Stomach (tissue), 9 donors: ENCODE data around the gene ACVR1. TPM values are rescaled to one million over a fixed set of nuclear protein-coding genes. Genes with fewer than 3 reads are reported as not detected.
A peak's percentile ranks its signal among the peaks of the same experiment; 100 is the strongest.
"Not testable (repeated sequence)": the region's sequence is repeated elsewhere in the genome, so short reads cannot be mapped to it uniquely, and the experiment has no call there.

Experiments
- DNase-seq, 2 donors: peaks; one replicate each; pipeline versions ENCODE4 v3.0.0 to v3.0.0-alpha.2; 2013 to 2019
- H3K27ac ChIP-seq, 5 donors: fragments of 200-600 bp in 4 of 5; sonication (generic) in 4 of 5; one replicate each; pipeline ENCODE4 v1.5.1; 2013 to 2019; ENCODE audit warnings: mild to moderate bottlenecking in 1 of 5, moderate library complexity in 1 of 5
- H3K27me3 ChIP-seq, 3 donors: fragments of 200-600 bp; sonication (generic); one replicate each; pipeline ENCODE4 v1.5.1; 2017 to 2019; ENCODE audit warnings: mixed run types in 1 of 3
- H3K36me3 ChIP-seq, 4 donors: fragments of 200-600 bp; sonication (generic); 1 replicate in 3 of 4; 2 replicates in 1 of 4; pipeline ENCODE4 v1.5.1; 2016 to 2019
- H3K4me1 ChIP-seq, 4 donors: fragments of 200-600 bp; sonication (generic); one replicate each; pipeline ENCODE4 v1.5.1; 2016 to 2019
- H3K4me3 ChIP-seq, 4 donors: fragments of 200-600 bp; sonication (generic) in 3 of 4; one replicate each; pipeline ENCODE4 v1.5.1; 2016 to 2019; ENCODE audit warnings: mild to moderate bottlenecking in 1 of 4
- H3K9me3 ChIP-seq, 4 donors: fragments of 200-600 bp; sonication (generic); one replicate each; pipeline ENCODE4 v1.5.1; 2016 to 2019
- CTCF ChIP-seq, 7 experiments: fragments of 450-650 bp in 4 of 7; fragments of 200-600 bp in 3 of 7; sonication (generic) in 3 of 7; IDR thresholded peaks; one replicate each; pipeline ENCODE4 v1.5.1; 2016 to 2019; ENCODE audit warnings: antibody characterized with exemption in 7 of 7, control low read depth in 2 of 7, mild to moderate bottlenecking in 1 of 7
- EP300 ChIP-seq: sonication (generic); formaldehyde crosslinking; IDR thresholded peaks from one replicate; pipeline ENCODE4 v1.6.1; 2017; ENCODE audit warnings: antibody characterized with exemption
- POLR2A ChIP-seq, 4 donors: fragments of 450-650 bp; IDR thresholded peaks; one replicate each; pipeline ENCODE4 v1.6.1; 2016; ENCODE audit warnings: antibody characterized with exemption in 4 of 4, control low read depth in 2 of 4, mild to moderate bottlenecking in 1 of 4, moderate library complexity in 1 of 4
- POLR2AphosphoS5 ChIP-seq, 3 donors: sonication (generic); formaldehyde crosslinking; IDR thresholded peaks; one replicate each; pipeline ENCODE4 v1.6.1; 2016; ENCODE audit warnings: antibody characterized with exemption in 3 of 3
- WGBS, 5 donors: extraction: QIAGEN DNeasy Blood & Tissue Kit in 3 of 5; methylation state at CpG; one replicate each; pipeline versions ENCODE4 v1.1.5 to v1.1.7; 2013 to 2018; 5-methylcytosine and 5-hydroxymethylcytosine counted together
- intact Hi-C: fragments of 100-400 bp; cut with DNase I; formaldehyde crosslinking; loops from one replicate; pipeline ENCODE4 v1.15.1; 2023; ENCODE audit warnings: low total_unique reads
- polyA plus RNA-seq, 3 donors: library from polyadenylated mRNA; stranded (reverse); fragments of 200-250 nt; gene quantifications; one replicate each; pipeline ENCODE4 v1.2.3, GENCODE V29; 2013
- total RNA-seq, 5 donors: library from RNA; depleted of rRNA; stranded (reverse); fragments of >200 nt; gene quantifications; one replicate each; pipeline versions ENCODE4 v1.1.0 to v1.2.3, GENCODE V29; 2014 to 2016
- donor health status: healthy with polysubstance abuse.
- donor health status: Bipolar disorder and iron deficiency.
- donor health status: healthy.

ACVR1 gene
- total and polyA plus RNA-seq, 8 donors = 2.3 to 32.1 (median 5.6) TPM

GRCh38 chr2:157830696-157831570, 45.2 kb downstream of the ACVR1 start:
- intact Hi-C loops = no loop called here
- Histone ChIP-seq H3K4me1 (peaks cover 8 to 23% (median 14%) of the 10 kb centered on the region in 4 donors), H3K4me3 (no peak overlapping the region), H3K36me3 (no peaks in the 10 kb centered on the region), H3K27me3 (no peaks in the 10 kb centered on the region), H3K27ac (peak overlapping the region in 4 of 5 donors; percentile 17 to 62 (median 54)), H3K9me3 (no peaks in the 10 kb centered on the region)
- no peak for TF ChIP-seq EP300
- no peak for TF ChIP-seq POLR2A (IDR thresholded peaks at IDR 0.05)
- TF ChIP-seq POLR2AphosphoS5 (IDR thresholded peaks at IDR 0.05) = peak; percentile 29 to 76 (median 59)
- WGBS, 5 donors = 46 to 66% (median 53%) methylated on average over 2 of the region's 2 CpGs
- peak in 1 of 2 donors; percentile 59 for DNase-seq

- H3K27ac ChIP-seq = peak overlapping the region in 1 of 5 donors; percentile 48
- no peaks in the 10 kb centered on the region for H3K27me3 ChIP-seq
- no peak for TF ChIP-seq EP300
- TF ChIP-seq POLR2A (IDR thresholded peaks at IDR 0.05) = no peak
- no peak for TF ChIP-seq CTCF (IDR thresholded peaks at IDR 0.05)
- TF ChIP-seq POLR2AphosphoS5 (IDR thresholded peaks at IDR 0.05) = no peak
- no peak for DNase-seq
- H3K36me3 ChIP-seq = no peaks in the 10 kb centered on the region
- H3K4me1 ChIP-seq = peaks cover 8 to 22% (median 14%) of the 10 kb centered on the region in 4 donors
- H3K4me3 ChIP-seq = no peak overlapping the region
- no peaks in the 10 kb centered on the region for H3K9me3 ChIP-seq
- intact Hi-C loops = no loop called here
- WGBS, 5 donors = 46 to 57% (median 50%) methylated on average over 1 of the region's 1 CpG
Measured at GRCh38 chr2:157830266-157830665, 45.9 kb downstream of the ACVR1 start.

- no peak for DNase-seq
Measured at GRCh38 chr2:157827377-157827776, 48.8 kb downstream of the ACVR1 start.

GRCh38 chr2:157826644-157827043, 49.5 kb downstream of the ACVR1 start:
- H3K27ac ChIP-seq, intact Hi-C loops, H3K36me3 ChIP-seq, H3K9me3 ChIP-seq, H3K27me3 ChIP-seq, H3K4me3 ChIP-seq, DNase-seq: not testable (repeated sequence)
- H3K4me1 ChIP-seq = peaks cover 16 to 26% (median 21%) of the 10 kb centered on the region in 4 donors

More at GRCh38 chr2:157827377-157827776, 48.8 kb downstream of the ACVR1 start:
- peaks cover 0 to 5% (median 0%) of the 10 kb centered on the region in 4 donors for H3K36me3 ChIP-seq
- no peaks in the 10 kb centered on the region for H3K27me3 ChIP-seq
- no peak overlapping the region for H3K4me3 ChIP-seq
- H3K4me1 ChIP-seq = peaks cover 10 to 27% (median 16%) of the 10 kb centered on the region in 4 donors
- intact Hi-C loops = no loop called here
- H3K27ac ChIP-seq = no peak overlapping the region
- no peaks in the 10 kb centered on the region for H3K9me3 ChIP-seq
- WGBS, 5 donors = 93 to 97% (median 95%) methylated on average over 3 of the region's 3 CpGs
- TF ChIP-seq POLR2AphosphoS5 (IDR thresholded peaks at IDR 0.05) = no peak
- no peak for TF ChIP-seq POLR2A (IDR thresholded peaks at IDR 0.05)
- no peak for TF ChIP-seq EP300
- no peak for TF ChIP-seq CTCF (IDR thresholded peaks at IDR 0.05)

GRCh38 chr2:157825885-157826284, 50.2 kb downstream of the ACVR1 start:
- WGBS, 5 donors = 73 to 81% (median 76%) methylated on average over 6 of the region's 6 CpGs

More at GRCh38 chr2:157825885-157826284, 50.2 kb downstream of the ACVR1 start:
- intact Hi-C loops = no loop called here
- Histone ChIP-seq H3K27ac (no peak overlapping the region), H3K36me3 (peaks cover 0 to 5% (median 0%) of the 10 kb centered on the region in 4 donors), H3K4me1 (peaks cover 14 to 27% (median 17%) of the 10 kb centered on the region in 4 donors), H3K9me3 (no peaks in the 10 kb centered on the region), H3K4me3 (no peak overlapping the region), H3K27me3 (no peaks in the 10 kb centered on the region)
- TF ChIP-seq POLR2A (IDR thresholded peaks at IDR 0.05) = no peak
- TF ChIP-seq EP300 = no peak
- no peak for TF ChIP-seq CTCF (IDR thresholded peaks at IDR 0.05)
- no peak for TF ChIP-seq POLR2AphosphoS5 (IDR thresholded peaks at IDR 0.05)
- DNase-seq = peak in 1 of 2 donors; percentile 42
